Kidney epithelial cell (primary cell): ENCODE measurements around the gene TMOD1. TPM values are rescaled to one million over a fixed set of nuclear protein-coding genes. Genes with fewer than 3 reads are reported as not detected.

Experiments
- DNase-seq: peaks from one replicate; pipeline ENCODE4 v3.0.0-alpha.2; 2010; ENCODE audit warnings: low read depth
- H3K27me3 ChIP-seq: 2 replicates; pipeline ENCODE4 v1.6.0; 2011; ENCODE audit warnings: low read length; ENCODE audit not compliant: control insufficient read depth, insufficient read depth
- H3K36me3 ChIP-seq: 2 replicates; pipeline ENCODE4 v1.5.1; 2011; ENCODE audit warnings: low read length; ENCODE audit not compliant: control insufficient read depth, insufficient read depth
- H3K4me3 ChIP-seq: 2 replicates; pipeline ENCODE4 v1.5.1; 2011; ENCODE audit warnings: low read depth, mild to moderate bottlenecking, control low read depth, low read length
- total RNA-seq: library from RNA; depleted of rRNA; stranded (reverse); fragments of >200 nt; gene quantifications from 2 replicates; pipeline ENCODE4 v1.2.3, GENCODE V29; 2015
- TF ChIP-seq, protein P1 (sequence below): IDR thresholded peaks from 2 replicates; pipeline ENCODE4 v1.5.1; 2011; ENCODE audit warnings: mild to moderate bottlenecking, moderate library complexity, low read length, control low read depth, inconsistent platforms; ENCODE audit not compliant: insufficient read depth, poor library complexity, severe bottlenecking

Gene TMOD1
- total RNA-seq, 1 donor from 2014 or later, result 0.08 TPM

DNA sequence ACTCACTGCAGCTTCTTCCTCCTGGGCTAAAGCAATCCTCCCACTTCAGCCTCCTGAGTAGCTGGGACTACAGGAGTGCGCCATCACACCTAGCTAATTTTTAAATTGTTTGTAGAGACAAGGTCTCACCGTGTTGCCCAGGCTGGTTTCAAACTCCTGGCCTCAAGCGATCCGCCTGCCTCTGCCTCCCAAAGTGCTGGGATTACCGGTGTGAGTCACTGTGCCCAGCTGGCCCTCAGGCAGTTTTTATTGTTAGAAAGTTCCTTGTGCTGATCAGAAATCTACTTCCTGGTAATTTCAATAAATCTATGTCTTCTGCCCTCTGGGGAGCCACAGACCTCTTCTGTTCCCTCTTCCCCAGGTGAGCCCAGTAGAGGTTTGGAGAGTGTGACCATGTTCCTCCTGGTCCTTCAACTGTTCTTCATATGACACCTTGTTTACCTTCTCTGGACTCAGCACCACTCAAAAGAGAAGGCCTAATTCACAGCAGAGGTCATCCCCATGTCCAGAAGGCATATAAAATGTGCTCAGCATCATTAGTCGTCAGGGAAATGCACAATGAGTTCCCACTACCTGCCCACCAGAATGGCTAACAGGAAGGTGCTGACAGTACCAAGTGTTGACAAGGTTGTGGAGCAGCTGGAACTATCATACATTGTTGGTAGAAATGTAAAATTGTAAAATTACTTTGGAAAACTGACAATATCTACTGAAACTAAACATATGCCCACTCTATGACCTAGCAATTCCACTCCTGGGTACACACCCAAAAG, 10.4 kb downstream of the TMOD1 start:
- no peak for DNase-seq
- H3K36me3 ChIP-seq, result no peaks in the 10 kb centered on the region
- H3K27me3 ChIP-seq, result no peaks in the 10 kb centered on the region
- H3K4me3 ChIP-seq, result no peak overlapping the region
- TF ChIP-seq, protein P1, sequence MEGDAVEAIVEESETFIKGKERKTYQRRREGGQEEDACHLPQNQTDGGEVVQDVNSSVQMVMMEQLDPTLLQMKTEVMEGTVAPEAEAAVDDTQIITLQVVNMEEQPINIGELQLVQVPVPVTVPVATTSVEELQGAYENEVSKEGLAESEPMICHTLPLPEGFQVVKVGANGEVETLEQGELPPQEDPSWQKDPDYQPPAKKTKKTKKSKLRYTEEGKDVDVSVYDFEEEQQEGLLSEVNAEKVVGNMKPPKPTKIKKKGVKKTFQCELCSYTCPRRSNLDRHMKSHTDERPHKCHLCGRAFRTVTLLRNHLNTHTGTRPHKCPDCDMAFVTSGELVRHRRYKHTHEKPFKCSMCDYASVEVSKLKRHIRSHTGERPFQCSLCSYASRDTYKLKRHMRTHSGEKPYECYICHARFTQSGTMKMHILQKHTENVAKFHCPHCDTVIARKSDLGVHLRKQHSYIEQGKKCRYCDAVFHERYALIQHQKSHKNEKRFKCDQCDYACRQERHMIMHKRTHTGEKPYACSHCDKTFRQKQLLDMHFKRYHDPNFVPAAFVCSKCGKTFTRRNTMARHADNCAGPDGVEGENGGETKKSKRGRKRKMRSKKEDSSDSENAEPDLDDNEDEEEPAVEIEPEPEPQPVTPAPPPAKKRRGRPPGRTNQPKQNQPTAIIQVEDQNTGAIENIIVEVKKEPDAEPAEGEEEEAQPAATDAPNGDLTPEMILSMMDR, result no peak

DNA sequence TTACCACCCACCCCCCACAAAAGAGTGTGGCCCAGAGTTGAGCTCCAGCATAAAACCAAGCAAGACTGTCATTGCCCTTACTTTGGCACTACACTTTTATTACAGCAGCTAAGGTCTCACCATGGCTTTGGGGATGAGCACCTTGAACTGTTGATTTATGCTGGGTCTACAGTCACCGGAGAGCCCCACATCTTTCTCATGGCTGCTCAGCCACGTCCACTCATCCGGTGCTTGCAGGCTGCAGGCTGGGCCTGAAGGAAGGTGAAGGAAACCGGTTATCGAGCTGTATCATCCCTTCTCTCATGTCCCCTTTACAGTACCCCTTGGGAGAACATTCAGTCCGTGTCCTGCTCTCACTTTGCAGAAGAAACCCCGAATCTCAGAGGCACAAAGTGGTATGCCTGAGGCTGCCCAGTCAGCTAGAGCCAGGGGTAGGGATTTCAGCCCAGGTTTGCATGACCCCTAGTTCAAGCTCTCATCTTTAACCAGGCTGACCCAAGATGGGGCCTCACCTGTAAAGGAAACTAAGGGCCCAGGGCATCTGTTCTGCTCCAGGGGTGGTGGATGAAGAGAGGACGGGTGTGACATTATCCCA, 11.6 kb downstream of the TMOD1 start:
- DNase-seq, result no peak
- Histone ChIP-seq H3K4me3 (no peak overlapping the region), H3K27me3 (no peaks in the 10 kb centered on the region), H3K36me3 (no peaks in the 10 kb centered on the region)
- TF ChIP-seq, protein P1, result no peak

DNA sequence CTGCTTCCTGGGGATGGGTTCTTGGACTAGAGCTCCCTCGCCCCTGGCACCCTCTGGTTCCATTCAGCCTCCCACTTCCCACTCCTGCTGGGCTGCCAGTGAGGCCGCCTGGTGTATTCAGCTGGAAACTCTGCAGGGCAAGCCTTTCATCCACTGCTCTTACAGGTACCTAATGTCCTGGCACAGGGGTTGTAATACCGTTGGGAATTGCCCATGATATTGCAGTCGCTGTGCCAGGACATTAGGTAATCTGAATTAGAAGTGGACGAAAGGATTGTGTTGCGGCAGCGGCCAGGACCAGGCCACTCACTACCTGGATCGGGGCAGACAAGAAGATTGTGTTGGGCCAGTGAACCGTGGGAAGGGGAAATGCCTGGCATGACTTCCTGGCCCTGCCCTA, 13.1 kb downstream of the TMOD1 start:
- TF ChIP-seq, protein P1, result no peak
- no peak for DNase-seq
- Histone ChIP-seq H3K4me3 (no peak overlapping the region), H3K27me3 (no peaks in the 10 kb centered on the region), H3K36me3 (no peaks in the 10 kb centered on the region)

DNA sequence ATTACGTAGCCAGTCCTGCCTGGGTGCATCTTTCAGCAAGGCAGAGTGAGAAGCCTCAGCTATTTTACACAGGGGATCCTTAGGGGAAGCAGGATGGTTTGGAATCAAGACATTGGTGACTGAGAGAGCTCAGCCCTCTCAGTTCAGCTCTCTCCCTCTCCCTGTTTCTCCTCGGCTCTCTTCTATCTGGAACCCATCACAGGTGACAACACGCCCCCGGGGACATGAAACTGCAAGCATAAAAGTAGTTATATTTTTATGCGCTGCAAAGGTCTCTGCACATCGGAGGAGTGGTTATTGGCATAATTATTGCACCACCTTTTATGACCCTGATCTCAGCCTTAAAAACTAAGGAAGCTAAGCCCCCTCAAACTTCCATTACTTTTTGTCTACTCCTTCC, 14.2 kb downstream of the TMOD1 start:
- no peaks in the 10 kb centered on the region for H3K36me3 ChIP-seq
- no peak overlapping the region for H3K4me3 ChIP-seq
- no peak for DNase-seq
- TF ChIP-seq, protein P1, result no peak
- H3K27me3 ChIP-seq, result no peaks in the 10 kb centered on the region

DNA sequence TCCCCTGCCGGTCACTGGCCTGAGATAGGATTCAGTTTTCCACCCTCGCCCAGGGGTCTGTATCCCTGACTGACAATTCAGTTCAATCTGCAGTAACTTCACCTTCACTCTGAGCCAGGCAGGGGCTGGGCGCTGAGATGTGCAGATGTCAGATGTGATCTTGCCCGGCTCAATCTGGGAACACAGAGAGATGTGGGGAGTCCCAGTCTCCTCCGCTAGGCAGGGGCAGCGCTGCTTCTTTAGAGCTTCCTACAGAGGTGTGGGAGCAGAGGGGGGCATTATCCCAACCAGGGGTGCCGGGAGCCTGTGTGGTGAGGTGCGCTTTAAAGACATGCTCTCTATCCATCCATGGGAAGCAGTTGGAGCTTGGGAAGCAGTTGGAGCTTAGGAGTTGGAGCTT, 14.6 kb downstream of the TMOD1 start:
- H3K27me3 ChIP-seq, result no peaks in the 10 kb centered on the region
- TF ChIP-seq, protein P1, result no peak
- no peak for DNase-seq
- H3K4me3 ChIP-seq, result no peak overlapping the region
- no peaks in the 10 kb centered on the region for H3K36me3 ChIP-seq
